Upper lobe of right lung (tissue), 1 donor: Measurements from ENCODE around the gene TRIP6. TPM values are rescaled to one million over a fixed set of nuclear protein-coding genes. Genes with fewer than 3 reads are reported as not detected.

Experiments used
- ATAC-seq: fragments of 200-7000 bp; cut with Tn5 transposase; one replicate; pipeline ENCODE4 v1.9.1; 2020; ENCODE audit warnings: mild to moderate bottlenecking, moderate library complexity
- DNase-seq: peaks from one replicate; pipeline ENCODE4 v3.0.0-alpha.2; 2020
- H3K27ac ChIP-seq: fragments of 200-600 bp; one replicate; pipeline ENCODE4 v1.8.0; 2022
- H3K27me3 ChIP-seq: fragments of 200-600 bp; one replicate; pipeline ENCODE4 v1.8.0; 2022; ENCODE audit warnings: mild to moderate bottlenecking
- H3K36me3 ChIP-seq: fragments of 200-600 bp; one replicate; pipeline ENCODE4 v1.8.0; 2022
- H3K4me1 ChIP-seq: fragments of 200-600 bp; one replicate; pipeline ENCODE4 v1.8.0; 2022
- H3K4me3 ChIP-seq: fragments of 200-600 bp; one replicate; pipeline ENCODE4 v1.8.0; 2022; ENCODE audit warnings: mild to moderate bottlenecking
- H3K9me3 ChIP-seq: fragments of 200-600 bp; one replicate; pipeline ENCODE4 v1.8.0; 2022
- CTCF ChIP-seq: fragments of 200-600 bp; IDR thresholded peaks from one replicate; pipeline ENCODE4 v1.8.0; 2022; ENCODE audit warnings: antibody characterized with exemption
- intact Hi-C: fragments of 100-400 bp; cut with DNase I; formaldehyde crosslinking; loops from one replicate; pipeline ENCODE4 v1.11.0; 2022
- total RNA-seq: library from RNA; stranded (reverse); fragmentation: NEBNext Ultra II Directional; extraction: Animal tissue kit (Norgen Biotek cat#: 25700); gene quantifications from one replicate; pipeline ENCODE4 v1.2.1, GENCODE V29; 2021
- donor health status: DM: no; HTN: yes; CAD: no; lungs with severe emphysema.

TRIP6 gene
- total RNA-seq, 1 donor from 2014 or later = 65.3 TPM

GRCh38 chr7:100826514-100827329 lies 40.5 kb upstream of the TRIP6 start:
- H3K4me1 ChIP-seq = peaks cover 23% of the 10 kb centered on the region
- no peaks in the 10 kb centered on the region for H3K27me3 ChIP-seq
- H3K27ac ChIP-seq = peak overlapping the region; percentile 78
- intact Hi-C loops = no loop called here
- peak overlapping the region; percentile 64 for H3K4me3 ChIP-seq
- DNase-seq (no peak), ATAC-seq (peak; percentile 15)
- peaks cover 23% of the 10 kb centered on the region for H3K36me3 ChIP-seq
- no peaks in the 10 kb centered on the region for H3K9me3 ChIP-seq
- TF ChIP-seq CTCF = no peak

- intact Hi-C loops = no loop called here
- H3K4me3 ChIP-seq = peak within 1 kb of the TSS; percentile 64
- H3K36me3 ChIP-seq = peaks cover 14% of the 10 kb centered on the region
- peak within 1 kb of the TSS; percentile 78 for H3K27ac ChIP-seq
- H3K27me3 ChIP-seq = no peaks in the 10 kb centered on the region
- H3K9me3 ChIP-seq = no peaks in the 10 kb centered on the region
- peak; percentile 19 for TF ChIP-seq CTCF
- peaks cover 23% of the 10 kb centered on the region for H3K4me1 ChIP-seq
- ATAC-seq (peak; percentile 87), DNase-seq (peak; percentile 89)
Measured at GRCh38 chr7:100827330-100828226, 39.6 kb upstream of the TRIP6 start, which contains the start of gene EPHB4. TSS of gene EPHB4 (minus strand) at chr7:100827523. CDS start at chr7:100827030, 493 bp downstream.

- no peaks in the 10 kb centered on the region for H3K27me3 ChIP-seq
- H3K27ac ChIP-seq = peak overlapping the region; percentile 74
- ATAC-seq (peak; percentile 16), DNase-seq (peak; percentile 70)
- no peaks in the 10 kb centered on the region for H3K36me3 ChIP-seq
- intact Hi-C loops = no loop called here
- peak overlapping the region; percentile 25 for H3K4me3 ChIP-seq
- H3K4me1 ChIP-seq = peaks cover 23% of the 10 kb centered on the region
- H3K9me3 ChIP-seq = no peaks in the 10 kb centered on the region
- no peak for TF ChIP-seq CTCF
Measured at GRCh38 chr7:100829150-100829716, 38.0 kb upstream of the TRIP6 start.

- DNase-seq = no peak
- TF ChIP-seq CTCF = no peak
- peaks cover 21% of the 10 kb centered on the region for H3K4me1 ChIP-seq
- H3K27me3 ChIP-seq = no peaks in the 10 kb centered on the region
- no peak overlapping the region for H3K27ac ChIP-seq
- intact Hi-C loops = no loop called here
- H3K36me3 ChIP-seq = no peaks in the 10 kb centered on the region
- H3K4me3 ChIP-seq = no peak overlapping the region
- H3K9me3 ChIP-seq = no peaks in the 10 kb centered on the region
- no peak for ATAC-seq
Measured at GRCh38 chr7:100830396-100830795, 36.8 kb upstream of the TRIP6 start.

- ATAC-seq (no peak), DNase-seq (no peak)
- Histone ChIP-seq H3K4me3 (no peak overlapping the region), H3K9me3 (no peaks in the 10 kb centered on the region), H3K27ac (peak overlapping the region; percentile 24), H3K27me3 (no peaks in the 10 kb centered on the region), H3K4me1 (peaks cover 18% of the 10 kb centered on the region), H3K36me3 (no peaks in the 10 kb centered on the region)
- no peak for TF ChIP-seq CTCF
- intact Hi-C loops = no loop called here
Measured at GRCh38 chr7:100832281-100832633, 34.9 kb upstream of the TRIP6 start.
